A673 (cell line): Measurements from ENCODE around the gene MEOX1. TPM values are rescaled to one million over a fixed set of nuclear protein-coding genes. Genes with fewer than 3 reads are reported as not detected.

ENCODE experiments used
- BruUV-seq: library from RNA; stranded (reverse); fragments of 400-500 nt; replicated peaks from 2 replicates; lab custom pipeline; 2021; lab: Mats Ljungman, UMichigan
- CTCF ChIA-PET: fragments of 300-600 bp; sonication (Branson Sonifier 250); formaldehyde crosslinking; loops from one replicate; lab custom pipeline; 2022; ENCODE audit warnings: antibody characterized with exemption; lab: Charles Lee
- POLR2A ChIA-PET: fragments of 300-600 bp; sonication (Branson Sonifier 250); formaldehyde crosslinking; loops from one replicate; lab custom pipeline; 2022; ENCODE audit warnings: antibody characterized with exemption; ENCODE audit not compliant: low non-redundant PET; lab: Charles Lee
- DNase-seq: peaks from one replicate; pipeline ENCODE4 v3.0.0-alpha.2; 2015; ENCODE audit warnings: low spot score
- H3K27ac ChIP-seq: fragments of 200-600 bp; sonication (generic); 2 replicates; pipeline ENCODE4 v1.5.1; 2016; ENCODE audit warnings: mixed run types, low read depth, mild to moderate bottlenecking, mixed read lengths, antibody characterized with exemption, low read length; ENCODE audit not compliant: poor library complexity, severe bottlenecking
- H3K27me3 ChIP-seq: fragments of 200-600 bp; sonication (generic); replicated peaks from 2 replicates; pipeline ENCODE4 v1.6.1; 2017; ENCODE audit warnings: mixed run types, low read depth, mild to moderate bottlenecking, mixed read lengths, antibody characterized with exemption, low read length; ENCODE audit not compliant: insufficient read depth, poor library complexity
- H3K36me3 ChIP-seq: fragments of 200-600 bp; sonication (generic); 2 replicates; pipeline ENCODE4 v1.6.1; 2016; ENCODE audit warnings: mixed run types, mild to moderate bottlenecking, mixed read lengths, antibody characterized with exemption, low read length; ENCODE audit not compliant: insufficient read depth, poor library complexity, severe bottlenecking
- H3K4me1 ChIP-seq: fragments of 200-600 bp; sonication (generic); 2 replicates; pipeline ENCODE4 v1.6.1; 2017; ENCODE audit warnings: mixed run types, mild to moderate bottlenecking, mixed read lengths, antibody characterized with exemption, low read length; ENCODE audit not compliant: insufficient read depth, poor library complexity, severe bottlenecking
- H3K4me3 ChIP-seq: fragments of 200-600 bp; sonication (generic); 2 replicates; pipeline ENCODE4 v1.5.1; 2016; ENCODE audit warnings: low read depth, mixed run types, mild to moderate bottlenecking, mixed read lengths, low read length; ENCODE audit not compliant: poor library complexity, severe bottlenecking
- H3K9me3 ChIP-seq: fragments of 200-600 bp; sonication (generic); 2 replicates; pipeline ENCODE4 v1.6.1; 2016; ENCODE audit warnings: mixed run types, low read depth, mild to moderate bottlenecking, mixed read lengths, antibody characterized with exemption, low read length; ENCODE audit not compliant: poor library complexity, severe bottlenecking
- CTCF ChIP-seq: fragments of 300-800, 200-600 bp; sonication (generic); conservative IDR thresholded peaks from 2 replicates; pipeline ENCODE4 v1.5.1; 2017; ENCODE audit warnings: low read depth, mild to moderate bottlenecking, antibody characterized with exemption, low read length, moderate library complexity, mixed read lengths
- EZH2 ChIP-seq: fragments of 200-600 bp; sonication (generic); IDR thresholded peaks from 2 replicates; pipeline ENCODE4 v1.6.1; 2017; ENCODE audit warnings: borderline replicate concordance, low read depth, mild to moderate bottlenecking, mixed read lengths, antibody characterized with exemption, low read length; ENCODE audit not compliant: poor library complexity, severe bottlenecking
- intact Hi-C: fragments of 100-400 bp; cut with micrococcal nuclease; formaldehyde crosslinking; loops from one replicate; pipeline ENCODE4 v1.10.0; 2022; ENCODE audit not compliant: unreplicated experiment
- total RNA-seq: library from RNA; stranded (reverse); gene quantifications from 2 replicates; pipeline ENCODE4 v1.2.3, GENCODE V29; 2021

The MEOX1 gene
- total RNA-seq, 1 experiment from 2014 or later = 0.82 TPM

- no peak overlapping the region for H3K27ac ChIP-seq
- no peaks in the 10 kb centered on the region for H3K27me3 ChIP-seq
- CTCF ChIA-PET = no interaction called here
- H3K4me1 ChIP-seq = no peaks in the 10 kb centered on the region
- H3K9me3 ChIP-seq = no peaks in the 10 kb centered on the region
- no TSS peak for BruUV-seq
- POLR2A ChIA-PET = no interaction called here
- TF ChIP-seq CTCF (no peak), EZH2 (no peak)
- DNase-seq = no peak
- intact Hi-C loops = no loop called here
- no peaks in the 10 kb centered on the region for H3K36me3 ChIP-seq
- no peak overlapping the region for H3K4me3 ChIP-seq
Measured at GRCh38 chr17:43627653-43628052, 34.1 kb downstream of the MEOX1 start.

- Histone ChIP-seq H3K27ac (no peak overlapping the region), H3K36me3 (no peaks in the 10 kb centered on the region), H3K9me3 (no peaks in the 10 kb centered on the region), H3K27me3 (no peaks in the 10 kb centered on the region), H3K4me3 (no peak overlapping the region), H3K4me1 (no peaks in the 10 kb centered on the region)
- ChIA-PET CTCF (no interaction called here), POLR2A (no interaction called here)
- DNase-seq = no peak
- no peak for TF ChIP-seq EZH2
- TF ChIP-seq CTCF = no peak
- intact Hi-C loops = no loop called here
- BruUV-seq = no TSS peak
Measured at GRCh38 chr17:43626023-43626422, 35.7 kb downstream of the MEOX1 start.

GRCh38 chr17:43625606-43626005, 36.1 kb downstream of the MEOX1 start:
- Histone ChIP-seq H3K9me3 (no peaks in the 10 kb centered on the region), H3K27ac (no peak overlapping the region), H3K27me3 (no peaks in the 10 kb centered on the region), H3K4me1 (no peaks in the 10 kb centered on the region), H3K36me3 (no peaks in the 10 kb centered on the region), H3K4me3 (no peak overlapping the region)
- BruUV-seq = no TSS peak
- ChIA-PET CTCF (no interaction called here), POLR2A (no interaction called here)
- intact Hi-C loops = no loop called here
- TF ChIP-seq EZH2 = no peak
- no peak for TF ChIP-seq CTCF
- no peak for DNase-seq
